H1 (cell line): ENCODE results near the gene ACTR8. TPM values are rescaled to one million over a fixed set of nuclear protein-coding genes. Genes with fewer than 3 reads are reported as not detected.

Experiments
- BRCA1 ChIP-seq: IDR thresholded peaks from 2 replicates; pipeline ENCODE4 v1.6.1; 2012; ENCODE audit warnings: low read depth, low read length, improper control_type of control experiment
- CBX5 ChIP-seq: fragments of 300-800, 300-1000 bp; sonication (generic); IDR thresholded peaks from 2 replicates; pipeline ENCODE4 v1.7.1; 2016; ENCODE audit warnings: antibody characterized with exemption, low read length, low read depth
- GABPA ChIP-seq: IDR thresholded peaks from 2 replicates; pipeline ENCODE4 v1.6.1; 2011; ENCODE audit warnings: mild to moderate bottlenecking, low read length, moderate library complexity, borderline replicate concordance; ENCODE audit not compliant: insufficient read depth
- HDAC6 ChIP-seq: IDR thresholded peaks from one replicate; pipeline ENCODE4 v1.7.1; 2012; ENCODE audit warnings: low read depth, mild to moderate bottlenecking, inconsistent platforms, low read length, moderate library complexity
- MAFK ChIP-seq: IDR thresholded peaks from 2 replicates; pipeline ENCODE4 v1.6.1; 2012; ENCODE audit warnings: low read depth, mild to moderate bottlenecking, improper control_type of control experiment, low read length
- POLR2A ChIP-seq, 2 experiments: IDR thresholded peaks; 1 replicate in 1 of 2; 2 replicates in 1 of 2; pipeline ENCODE4 v1.6.1; 2011; ENCODE audit warnings: low read depth in 2 of 2, low read length in 2 of 2, mild to moderate bottlenecking in 2 of 2; ENCODE audit errors: control extremely low read depth in 1 of 2
- ZNF274 ChIP-seq: IDR thresholded peaks from 2 replicates; pipeline ENCODE4 v1.7.0; 2012; ENCODE audit warnings: low read length, borderline replicate concordance; ENCODE audit errors: extremely low read depth
- polyA plus RNA-seq, 7 experiments: library from polyadenylated mRNA; depleted of rRNA in 3 of 7; stranded (reverse) in 5 of 7; unstranded in 2 of 7; fragments of >200 nt in 5 of 7; fragments of 200-250 nt in 2 of 7; gene quantifications; 1 replicate in 5 of 7; 2 replicates in 1 of 7; 4 replicates in 1 of 7; pipeline versions ENCODE4 v1.2.1 to v1.2.3, GENCODE V29; 2011 to 2013; ENCODE audit warnings: missing spikeins in 2 of 7, mixed read lengths in 2 of 7
- total RNA-seq: library from RNA; stranded (reverse); fragmentation: NEBNext Ultra II Directional; extraction: Animal tissue kit (Norgen Biotek cat#: 25700); gene quantifications from 2 replicates; pipeline ENCODE4 v1.2.1, GENCODE V29; 2021

ACTR8 gene
- total and polyA plus RNA-seq, 2 of the 8 experiments (the other 6 are each of a cell fraction or from before 2014, with no cell fraction given): 8.3 to 26.9 TPM

DNA sequence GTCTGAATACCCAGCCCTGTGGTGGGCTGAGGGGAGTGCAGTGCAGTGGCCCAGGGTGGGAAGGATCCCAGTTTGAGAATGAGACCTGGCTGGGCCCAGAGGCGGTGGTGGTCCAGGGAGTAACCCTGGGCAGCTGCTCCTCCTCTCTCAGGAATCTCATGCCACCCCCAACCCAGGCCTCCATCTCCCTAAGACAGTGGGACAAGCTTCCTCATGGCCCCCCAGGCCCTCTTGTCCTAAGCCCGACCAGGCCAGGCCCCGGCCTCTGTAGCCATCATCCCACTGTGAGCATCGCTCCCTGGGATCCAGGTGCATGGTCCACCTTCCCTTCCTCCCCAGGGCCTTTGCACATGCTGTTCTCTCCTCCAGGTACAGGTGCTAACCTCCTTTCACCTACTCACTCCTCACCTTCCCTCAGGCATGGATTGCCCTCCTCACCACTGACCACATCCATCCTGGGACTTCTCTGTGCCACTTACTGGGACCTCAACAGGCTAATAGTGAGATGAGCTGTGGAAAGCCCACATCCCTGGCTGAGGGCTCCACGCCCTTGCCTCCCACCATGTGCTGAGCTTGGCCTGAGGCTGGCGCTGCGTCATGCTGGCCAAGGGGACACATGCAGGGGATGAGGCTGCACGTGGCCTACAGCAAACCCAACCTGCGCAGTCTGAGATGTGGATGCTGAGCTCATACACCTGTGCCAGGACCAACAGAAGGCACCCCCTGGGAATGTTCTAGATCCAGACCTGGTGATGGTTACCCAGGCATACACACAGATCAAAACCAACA is 45.7 kb downstream of the ACTR8 start (continued):
- no peak for TF ChIP-seq BRCA1
- TF ChIP-seq CBX5: no peak
- TF ChIP-seq GABPA: no peak
- no peak for TF ChIP-seq HDAC6
- no peak for TF ChIP-seq POLR2A (IDR thresholded peaks at IDR 0.05; ENCODE audit: control extremely low read depth in 1 of 2, low read depth in 2 of 2, low read length in 2 of 2)
- TF ChIP-seq MAFK: no peak
- no peak for TF ChIP-seq ZNF274
